ENCODE measurements around the gene SYTL4.

- TF ChIP-seq CTCF (IDR thresholded peaks at IDR 0.05) (no peak), POLR2A (IDR thresholded peaks at IDR 0.05; ENCODE audit: low read length) (no peak), MAX (IDR thresholded peaks at IDR 0.05) (no peak), EP300 (IDR thresholded peaks at IDR 0.05) (no peak), CHD2 (IDR thresholded peaks at IDR 0.05; ENCODE audit: low read length, partially characterized antibody) (no peak), MAZ (IDR thresholded peaks at IDR 0.05; ENCODE audit: borderline replicate concordance, low read depth, low read length) (no peak), POLR2AphosphoS2 (conservative IDR thresholded peaks at IDR 0.05; ENCODE audit: low read length) (no peak)
These were observed 11.2 kb upstream of the SYTL4 start for GRCh38 chrX:100743009-100743607.
